ENCODE results near the gene ZDHHC11.

DNA sequence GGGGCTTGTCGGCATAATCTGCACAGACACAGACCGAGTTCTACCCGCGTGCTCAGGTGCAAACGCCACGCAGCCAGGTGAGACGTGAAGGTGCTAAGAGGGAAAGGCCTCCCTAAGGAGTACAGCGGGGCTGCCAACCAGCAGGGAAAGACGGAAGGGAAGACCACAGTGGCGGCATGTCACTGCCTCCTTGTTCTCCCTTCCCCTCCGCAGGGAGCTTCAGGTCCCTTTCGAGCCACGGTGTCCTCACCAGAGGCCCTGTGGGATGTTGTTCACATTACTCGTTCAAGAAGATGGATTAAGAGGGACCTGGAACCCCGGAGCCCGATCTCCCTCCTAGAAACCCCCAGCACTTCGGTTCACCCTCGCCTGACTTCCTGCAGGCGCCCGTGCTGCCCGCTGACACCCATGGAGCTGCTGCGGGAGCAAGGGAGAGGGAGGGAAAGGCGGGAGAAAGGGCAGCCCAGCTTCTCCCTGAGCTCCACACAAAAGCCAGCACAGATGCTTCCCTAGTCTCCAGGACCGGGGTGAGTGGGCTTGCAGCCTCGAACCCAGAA, 41.1 kb upstream of the ZDHHC11 start:
- TF ChIP-seq, protein P1, sequence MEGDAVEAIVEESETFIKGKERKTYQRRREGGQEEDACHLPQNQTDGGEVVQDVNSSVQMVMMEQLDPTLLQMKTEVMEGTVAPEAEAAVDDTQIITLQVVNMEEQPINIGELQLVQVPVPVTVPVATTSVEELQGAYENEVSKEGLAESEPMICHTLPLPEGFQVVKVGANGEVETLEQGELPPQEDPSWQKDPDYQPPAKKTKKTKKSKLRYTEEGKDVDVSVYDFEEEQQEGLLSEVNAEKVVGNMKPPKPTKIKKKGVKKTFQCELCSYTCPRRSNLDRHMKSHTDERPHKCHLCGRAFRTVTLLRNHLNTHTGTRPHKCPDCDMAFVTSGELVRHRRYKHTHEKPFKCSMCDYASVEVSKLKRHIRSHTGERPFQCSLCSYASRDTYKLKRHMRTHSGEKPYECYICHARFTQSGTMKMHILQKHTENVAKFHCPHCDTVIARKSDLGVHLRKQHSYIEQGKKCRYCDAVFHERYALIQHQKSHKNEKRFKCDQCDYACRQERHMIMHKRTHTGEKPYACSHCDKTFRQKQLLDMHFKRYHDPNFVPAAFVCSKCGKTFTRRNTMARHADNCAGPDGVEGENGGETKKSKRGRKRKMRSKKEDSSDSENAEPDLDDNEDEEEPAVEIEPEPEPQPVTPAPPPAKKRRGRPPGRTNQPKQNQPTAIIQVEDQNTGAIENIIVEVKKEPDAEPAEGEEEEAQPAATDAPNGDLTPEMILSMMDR (IDR thresholded peaks at IDR 0.05; ENCODE audit: poor library complexity): no peak
- no peak for TF ChIP-seq EZH2phosphoT487 (IDR thresholded peaks at IDR 0.05; ENCODE audit: low read depth, severe bottlenecking, unreplicated experiment)
